H1 (cell line): ENCODE data around the gene BPIFB3. TPM values are rescaled to one million over a fixed set of nuclear protein-coding genes. Genes with fewer than 3 reads are reported as not detected.

Experiments
- CTCF ChIA-PET: fragments of 300-600 bp; sonication (Branson Sonifier 250); formaldehyde crosslinking; loops from one replicate; lab custom pipeline; 2021; ENCODE audit not compliant: partially characterized antibody; lab: Charles Lee
- POLR2A ChIA-PET: fragments of 300-600 bp; sonication (Branson Sonifier 250); formaldehyde crosslinking; loops from one replicate; lab custom pipeline; 2021; ENCODE audit warnings: inconsistent platforms; ENCODE audit not compliant: partially characterized antibody; lab: Charles Lee
- DNase-seq, 2 experiments: peaks; one replicate each; pipeline versions ENCODE4 v3.0.0 to v3.0.0-alpha.2; 2010 to 2022; ENCODE audit warnings: low spot score in 2 of 2, low read depth in 1 of 2, mixed read lengths in 1 of 2
- FAIRE-seq: peaks from 2 replicates; lab custom pipeline; 2011; peaks lifted over from hg19 to GRCh38; lab: Jason Lieb, UNC
- H2AFZ ChIP-seq: 2 replicates; pipeline ENCODE4 v1.8.1; 2012; ENCODE audit warnings: low read length, inconsistent platforms
- H2AK5ac ChIP-seq: 2 replicates; pipeline ENCODE4 v1.6.1; 2013; ENCODE audit warnings: low read depth, low read length
- H2BK120ac ChIP-seq: replicated peaks from 2 replicates; pipeline ENCODE3; 2013; ENCODE audit warnings: low read depth, low read length, inconsistent platforms
- H2BK12ac ChIP-seq: 2 replicates; pipeline ENCODE4 v1.6.1; 2013; ENCODE audit warnings: low read depth, low read length
- H2BK15ac ChIP-seq: 2 replicates; pipeline ENCODE4 v1.6.1; 2013; ENCODE audit warnings: low read length
- H2BK20ac ChIP-seq: 2 replicates; pipeline ENCODE4 v1.6.1; 2013; ENCODE audit warnings: low read length
- H2BK5ac ChIP-seq: 2 replicates; pipeline ENCODE4 v1.6.1; 2013; ENCODE audit warnings: low read depth, low read length
- H3K14ac ChIP-seq: 2 replicates; pipeline ENCODE4 v1.6.1; 2013; ENCODE audit warnings: inconsistent platforms; ENCODE audit not compliant: insufficient read length
- H3K18ac ChIP-seq: 2 replicates; pipeline ENCODE4 v1.6.1; 2013; ENCODE audit warnings: low read length; ENCODE audit errors: extremely low read depth
- H3K23ac ChIP-seq: 2 replicates; pipeline ENCODE4 v1.6.1; 2013; ENCODE audit warnings: inconsistent platforms; ENCODE audit not compliant: insufficient read length
- H3K23me2 ChIP-seq: 2 replicates; pipeline ENCODE4 v1.6.1; 2013; ENCODE audit warnings: low read depth, low read length
- H3K27ac ChIP-seq: 2 replicates; pipeline ENCODE4 v1.6.1; 2011; ENCODE audit warnings: low read depth, low read length, inconsistent platforms
- H3K27me3 ChIP-seq, 4 experiments: replicated peaks in 1 of 4; 1 replicate in 1 of 4; 2 replicates in 3 of 4; pipeline versions ENCODE4 v1.6.1 to v1.8.1; 2011 to 2013; ENCODE audit warnings: low read length in 3 of 4, mild to moderate bottlenecking in 3 of 4, inconsistent platforms in 2 of 4, mixed read lengths in 2 of 4, moderate library complexity in 1 of 4; ENCODE audit not compliant: control insufficient read depth in 3 of 4, insufficient read depth in 3 of 4; ENCODE audit errors: extremely low read depth in 1 of 4
- H3K36me3 ChIP-seq, 4 experiments: 2 replicates each; pipeline versions ENCODE4 v1.6.1 to v1.8.1; 2011 to 2013; ENCODE audit warnings: mild to moderate bottlenecking in 4 of 4, low read length in 3 of 4, moderate library complexity in 2 of 4, control low read depth in 1 of 4, inconsistent platforms in 1 of 4; ENCODE audit not compliant: insufficient read depth in 4 of 4, control insufficient read depth in 2 of 4
- H3K4ac ChIP-seq: replicated peaks from 2 replicates; pipeline ENCODE3; 2013; ENCODE audit warnings: low read length, low read depth, mixed read lengths, inconsistent platforms; ENCODE audit not compliant: insufficient read length
- H3K4me1 ChIP-seq, 4 experiments: replicated peaks in 1 of 4; 1 replicate in 1 of 4; 2 replicates in 3 of 4; pipeline versions ENCODE4 v1.6.1 to v1.8.1; 2011 to 2013; ENCODE audit warnings: low read length in 3 of 4, inconsistent platforms in 2 of 4, mixed read lengths in 1 of 4; ENCODE audit not compliant: insufficient read depth in 4 of 4, control insufficient read depth in 3 of 4
- H3K4me2 ChIP-seq, 2 experiments: 2 replicates each; pipeline versions ENCODE4 v1.6.1 to v1.8.1; 2011 to 2013; ENCODE audit warnings: low read depth in 2 of 2, low read length in 2 of 2, control low read depth in 1 of 2, inconsistent platforms in 1 of 2, mild to moderate bottlenecking in 1 of 2; ENCODE audit not compliant: insufficient read depth in 1 of 2
- H3K4me3 ChIP-seq, 4 experiments: fragments of 200-600, 300-600 bp in 1 of 4; sonication (generic), shearing (Covaris generic), sonication (Bioruptor Twin) in 1 of 4; 2 replicates each; pipeline versions ENCODE4 v1.5.1 to v1.8.1; 2011 to 2016; ENCODE audit warnings: low read length in 4 of 4, low read depth in 3 of 4, control low read depth in 2 of 4, inconsistent platforms in 2 of 4, mild to moderate bottlenecking in 2 of 4, mixed read lengths in 1 of 4, moderate library complexity in 1 of 4; ENCODE audit not compliant: insufficient read depth in 2 of 4; ENCODE audit errors: extremely low read depth in 1 of 4
- H3K56ac ChIP-seq: replicated peaks from 2 replicates; pipeline ENCODE3; 2013; ENCODE audit warnings: low read depth, mild to moderate bottlenecking, mixed read lengths, low read length, inconsistent platforms; ENCODE audit not compliant: insufficient read length
- H3K79me1 ChIP-seq: 2 replicates; pipeline ENCODE4 v1.6.1; 2013; ENCODE audit warnings: low read depth, low read length, control low read depth
- H3K79me2 ChIP-seq, 2 experiments: 2 replicates each; pipeline versions ENCODE4 v1.6.1 to v1.8.1; 2012 to 2013; ENCODE audit warnings: low read length in 2 of 2, mild to moderate bottlenecking in 2 of 2, inconsistent platforms in 1 of 2; ENCODE audit not compliant: insufficient read depth in 2 of 2, control insufficient read depth in 1 of 2
- H3K9ac ChIP-seq, 4 experiments: replicated peaks in 1 of 4; 1 replicate in 1 of 4; 2 replicates in 3 of 4; pipeline versions ENCODE4 v1.6.1 to v1.8.1; 2011 to 2013; ENCODE audit warnings: low read depth in 3 of 4, low read length in 3 of 4, control low read depth in 2 of 4, mild to moderate bottlenecking in 2 of 4, moderate library complexity in 2 of 4, inconsistent platforms in 1 of 4; ENCODE audit errors: extremely low read depth in 1 of 4
- H3K9me3 ChIP-seq, 2 experiments: 2 replicates each; pipeline versions ENCODE4 v1.6.1 to v1.8.1; 2012 to 2013; ENCODE audit warnings: mild to moderate bottlenecking in 2 of 2, moderate library complexity in 2 of 2, control low read depth in 1 of 2, inconsistent platforms in 1 of 2, low read depth in 1 of 2, low read length in 1 of 2, mixed read lengths in 1 of 2; ENCODE audit not compliant: insufficient read depth in 2 of 2
- H4K20me1 ChIP-seq, 2 experiments: replicated peaks in 1 of 2; 2 replicates each; pipeline versions ENCODE3 to v1.8.1; 2011 to 2013; ENCODE audit warnings: inconsistent platforms in 2 of 2, low read length in 2 of 2, mild to moderate bottlenecking in 1 of 2; ENCODE audit not compliant: insufficient read depth in 2 of 2, control insufficient read depth in 1 of 2
- H4K5ac ChIP-seq: 2 replicates; pipeline ENCODE4 v1.6.1; 2013; ENCODE audit warnings: low read length, low read depth, mixed read lengths, inconsistent platforms; ENCODE audit not compliant: insufficient read length
- H4K8ac ChIP-seq: 2 replicates; pipeline ENCODE4 v1.8.0; 2013; ENCODE audit warnings: mild to moderate bottlenecking, moderate library complexity, low read length, inconsistent platforms; ENCODE audit not compliant: insufficient read depth; ENCODE audit errors: extremely low read depth
- H4K91ac ChIP-seq: replicated peaks from 2 replicates; pipeline ENCODE3; 2013; ENCODE audit warnings: low read length, mixed read lengths, inconsistent platforms; ENCODE audit not compliant: insufficient read length
- ASH2L ChIP-seq: fragments of 200-600, 300-600 bp; sonication (generic); IDR thresholded peaks from one replicate; pipeline ENCODE4 v1.7.1; 2017; ENCODE audit warnings: low read length
- KDM1A ChIP-seq: fragments of 200-600, 300-600 bp; sonication (generic); IDR thresholded peaks from 2 replicates; pipeline ENCODE4 v1.7.1; 2016; ENCODE audit warnings: mild to moderate bottlenecking, low read length, borderline replicate concordance
- WGBS, 2 experiments: shearing (Covaris generic) in 1 of 2; methylation state at CpG; one replicate each; pipeline versions ENCODE4 v1.1.6 to v1.1.7; 2013 to 2015; ENCODE audit warnings: low lambda C conversion rate in 2 of 2, mixed read lengths in 2 of 2, inconsistent platforms in 1 of 2, low coverage in 1 of 2, missing lambda C conversion rate in 1 of 2; ENCODE audit not compliant: insufficient replicate concordance in 2 of 2, insufficient coverage in 1 of 2, insufficient read length in 1 of 2; ENCODE audit errors: extremely low coverage in 1 of 2, missing lambda C conversion rate in 1 of 2; 5-methylcytosine and 5-hydroxymethylcytosine counted together
- polyA plus RNA-seq, 7 experiments: library from polyadenylated mRNA; depleted of rRNA in 3 of 7; stranded (reverse) in 5 of 7; unstranded in 2 of 7; fragments of >200 nt in 5 of 7; fragments of 200-250 nt in 2 of 7; gene quantifications; 1 replicate in 5 of 7; 2 replicates in 1 of 7; 4 replicates in 1 of 7; pipeline versions ENCODE4 v1.2.1 to v1.2.3, GENCODE V29; 2011 to 2013; ENCODE audit warnings: missing spikeins in 2 of 7, mixed read lengths in 2 of 7
- total RNA-seq: library from RNA; stranded (reverse); fragmentation: NEBNext Ultra II Directional; extraction: Animal tissue kit (Norgen Biotek cat#: 25700); gene quantifications from 2 replicates; pipeline ENCODE4 v1.2.1, GENCODE V29; 2021

Gene BPIFB3
- total and polyA plus RNA-seq, 2 of the 8 experiments (the other 6 are each of a cell fraction or from before 2014, with no cell fraction given): not detected

GRCh38 chr20:33095249-33095648 is 41.5 kb downstream of the BPIFB3 start:
- Histone ChIP-seq H3K79me1 (no peaks in the 10 kb centered on the region), H2BK20ac (no peak overlapping the region), H2BK12ac (no peak overlapping the region), H3K56ac (no peak overlapping the region), H4K5ac (no peak overlapping the region), H4K20me1 (no peaks in the 10 kb centered on the region), H3K18ac (no peak overlapping the region), H2AK5ac (no peak overlapping the region), H2AFZ (no peak overlapping the region), H2BK120ac (no peak overlapping the region), H3K23ac (no peak overlapping the region), H4K91ac (no peak overlapping the region), H2BK5ac (no peak overlapping the region)
- 92% methylated on average over 5 of the region's 5 CpGs; no CpG with 5 or more reads in 1 of the 2 experiments for WGBS, 2 experiments
- DNase-seq: no peak
- peak; percentile 66; the same call in 1 of the 2 replicates for TF ChIP-seq KDM1A
- TF ChIP-seq ASH2L: no peak
- TF ChIP-seq, all 59 proteins: peak for 1
- no peak overlapping the region for H3K27ac ChIP-seq
- H3K23me2 ChIP-seq: peaks cover 7% of the 10 kb centered on the region; the same call in 1 of the 2 replicates
- no peaks in the 10 kb centered on the region for H3K27me3 ChIP-seq
- no peak for FAIRE-seq
- H3K4me3 ChIP-seq: no peak overlapping the region
- H3K4me2 ChIP-seq: no peak overlapping the region
- ChIA-PET POLR2A (no interaction called here), CTCF (interaction anchor here (0.5 to 4.7 kb wide), 20 partner anchors 9 to 199 kb away, joined by 3 to 32 read pairs (median 6); partner anchors contain the start of gene BPIFB2)
- no peaks in the 10 kb centered on the region for H3K9me3 ChIP-seq
- H3K79me2 ChIP-seq: no peaks in the 10 kb centered on the region
- H3K36me3 ChIP-seq: no peaks in the 10 kb centered on the region
- H3K9ac ChIP-seq: no peak overlapping the region
- H3K4me1 ChIP-seq: no peaks in the 10 kb centered on the region
- no peak overlapping the region for H2BK15ac ChIP-seq
- no peak overlapping the region for H3K4ac ChIP-seq
- no peak overlapping the region for H3K14ac ChIP-seq
- H4K8ac ChIP-seq: no peak overlapping the region; the same call in 1 of the 2 replicates
